Suprapubic skin (tissue), 3 donors: ENCODE results near the gene EID2.

Source experiments
- CTCF ChIP-seq, 2 donors: fragments of 200-600 bp in 1 of 2; fragments of 450-650 bp in 1 of 2; sonication (generic) in 1 of 2; IDR thresholded peaks; one replicate each; pipeline ENCODE4 v1.5.1; 2016 to 2019; ENCODE audit warnings: antibody characterized with exemption in 2 of 2, mild to moderate bottlenecking in 1 of 2, moderate library complexity in 1 of 2
- POLR2A ChIP-seq, 2 donors: fragments of 450-650 bp; IDR thresholded peaks; one replicate each; pipeline ENCODE4 v1.6.1; 2017; ENCODE audit warnings: antibody characterized with exemption in 2 of 2, mild to moderate bottlenecking in 2 of 2, moderate library complexity in 2 of 2

GRCh38 chr19:39506598-39506943 is 33.4 kb downstream of the EID2 start:
- TF ChIP-seq CTCF (IDR thresholded peaks at IDR 0.05), result no peak
- TF ChIP-seq POLR2A (IDR thresholded peaks at IDR 0.05), result no peak
